ENCODE measurements around the gene TPGS1. TPM values are rescaled to one million over a fixed set of nuclear protein-coding genes. Genes with fewer than 3 reads are reported as not detected.

Gene TPGS1
- total RNA-seq, 1 experiment from 2014 or later, result 13.8 TPM

- intact Hi-C loops (cut with micrococcal nuclease; ENCODE audit: unreplicated experiment), result loop anchor here (2.0 kb wide), 2 partner anchors 17 to 199 kb away; partner anchors contain the start of genes PLPP2 and TPGS1
- no peaks in the 10 kb centered on the region for H3K9me3 ChIP-seq (ENCODE audit: insufficient read depth, low read depth)
- H3F3A ChIP-seq (ENCODE audit: insufficient read depth, low read depth), result peaks cover 39% of the 10 kb centered on the region
- peak overlapping the region; percentile 64; the same call in 1 of the 2 replicates for H2AFZ ChIP-seq
- H4K20me1 ChIP-seq (ENCODE audit: insufficient read depth), result no peaks in the 10 kb centered on the region
- peak overlapping the region; percentile 88 for H3K4me2 ChIP-seq
- BruUV-seq (replicated peaks), result TSS peak; percentile 54
- peaks cover 6% of the 10 kb centered on the region; the same call in 1 of the 2 replicates for H3K79me2 ChIP-seq (ENCODE audit: low read depth)
- H3K4me3 ChIP-seq, result peak overlapping the region; percentile 89
- H3K27ac ChIP-seq, result no peak overlapping the region
- ChIA-PET CTCF (interaction anchor here (0.6 kb wide), 1 partner anchor 41 kb away, joined by 3 read pairs; no protein-coding TSS in a partner anchor), POLR2A (ENCODE audit: unreplicated experiment) (interaction anchor here (0.7 kb wide), 1 partner anchor 17 kb away, joined by 3 read pairs; no protein-coding TSS in a partner anchor)
- no peaks in the 10 kb centered on the region for H3K27me3 ChIP-seq (ENCODE audit: insufficient read depth, low read depth)
- H3K4me1 ChIP-seq (replicated peaks; ENCODE audit: insufficient read depth), result peaks cover 11% of the 10 kb centered on the region; the same call in 1 of the 2 replicates
- H3K36me3 ChIP-seq (ENCODE audit: low read depth), result no peaks in the 10 kb centered on the region
- DNase-seq, result no peak
- no peaks in the 10 kb centered on the region for H3K9me2 ChIP-seq (ENCODE audit: insufficient read depth)
- no peak for TF ChIP-seq EZH2 (IDR thresholded peaks at IDR 0.05; ENCODE audit: low read depth)
These were observed 17.7 kb upstream of the TPGS1 start for GRCh38 chr19:489418-490196.

GRCh38 chr19:491146-491741, 16.1 kb upstream of the TPGS1 start:
- no peak overlapping the region for H2AFZ ChIP-seq
- TF ChIP-seq CTCF (conservative IDR thresholded peaks at IDR 0.05) (no peak), EZH2 (IDR thresholded peaks at IDR 0.05; ENCODE audit: low read depth) (no peak)
- H3K9me3 ChIP-seq (ENCODE audit: insufficient read depth, low read depth), result no peaks in the 10 kb centered on the region
- POLR2A ChIA-PET (ENCODE audit: unreplicated experiment), result interaction anchor here (0.7 kb wide), 1 partner anchor 23 kb away, joined by 8 read pairs; no protein-coding TSS in a partner anchor
- H3K9me2 ChIP-seq (ENCODE audit: insufficient read depth), result no peaks in the 10 kb centered on the region
- H3K27me3 ChIP-seq (ENCODE audit: insufficient read depth, low read depth), result no peaks in the 10 kb centered on the region
- no peak overlapping the region for H3K4me2 ChIP-seq
- H3K4me1 ChIP-seq (replicated peaks; ENCODE audit: insufficient read depth), result peaks cover 5% of the 10 kb centered on the region; the same call in 1 of the 2 replicates
- H3K36me3 ChIP-seq (ENCODE audit: low read depth), result no peaks in the 10 kb centered on the region
- H3K27ac ChIP-seq, result no peak overlapping the region
- no peak overlapping the region for H3K4me3 ChIP-seq
- no peak for DNase-seq
- H3K79me2 ChIP-seq (ENCODE audit: low read depth), result peaks cover 6% of the 10 kb centered on the region; the same call in 1 of the 2 replicates
- BruUV-seq (replicated peaks), result no TSS peak
- H4K20me1 ChIP-seq (ENCODE audit: insufficient read depth), result no peaks in the 10 kb centered on the region
- H3F3A ChIP-seq (ENCODE audit: insufficient read depth, low read depth), result peaks cover 49% of the 10 kb centered on the region
- CTCF ChIA-PET, result no interaction called here
- intact Hi-C loops (cut with micrococcal nuclease; ENCODE audit: unreplicated experiment), result no loop called here

GRCh38 chr19:492091-492531, 15.2 kb upstream of the TPGS1 start:
- intact Hi-C loops (cut with micrococcal nuclease; ENCODE audit: unreplicated experiment), result no loop called here
- BruUV-seq (replicated peaks), result no TSS peak
- CTCF ChIA-PET, result no interaction called here
- H3K4me2 ChIP-seq, result no peak overlapping the region
- H3K9me3 ChIP-seq (ENCODE audit: insufficient read depth, low read depth), result no peaks in the 10 kb centered on the region
- H3K4me3 ChIP-seq, result no peak overlapping the region
- peaks cover 6% of the 10 kb centered on the region; the same call in 1 of the 2 replicates for H3K79me2 ChIP-seq (ENCODE audit: low read depth)
- peaks cover 5% of the 10 kb centered on the region; the same call in 1 of the 2 replicates for H3K4me1 ChIP-seq (replicated peaks; ENCODE audit: insufficient read depth)
- H3K9me2 ChIP-seq (ENCODE audit: insufficient read depth), result no peaks in the 10 kb centered on the region
- no peaks in the 10 kb centered on the region for H4K20me1 ChIP-seq (ENCODE audit: insufficient read depth)
- H3K36me3 ChIP-seq (ENCODE audit: low read depth), result no peaks in the 10 kb centered on the region
- no peak for TF ChIP-seq EZH2 (IDR thresholded peaks at IDR 0.05; ENCODE audit: low read depth)
- H3K27ac ChIP-seq, result no peak overlapping the region
- H3K27me3 ChIP-seq (ENCODE audit: insufficient read depth, low read depth), result no peaks in the 10 kb centered on the region
- H2AFZ ChIP-seq, result no peak overlapping the region
- peaks cover 49% of the 10 kb centered on the region for H3F3A ChIP-seq (ENCODE audit: insufficient read depth, low read depth)
- POLR2A ChIA-PET (ENCODE audit: unreplicated experiment), result no interaction called here
- DNase-seq, result no peak

All from PC-9 (cell line).